WERI-Rb-1 (cell line): ENCODE data around the gene SPRTN.

ENCODE experiments used
- DNase-seq: peaks from one replicate; pipeline ENCODE4 v3.0.0-alpha.2; 2020
- H3K27ac ChIP-seq: fragments of 250-450 bp; sonication (Bioruptor Pico); 2 replicates; pipeline ENCODE4 v1.5.1; 2020; ENCODE audit warnings: mild to moderate bottlenecking, moderate library complexity
- H3K27me3 ChIP-seq: fragments of 250-450 bp; sonication (Bioruptor Pico); 2 replicates; pipeline ENCODE4 v1.5.1; 2021; ENCODE audit warnings: mild to moderate bottlenecking, low read depth, moderate library complexity; ENCODE audit not compliant: insufficient read depth, severe bottlenecking
- H3K36me3 ChIP-seq: fragments of 250-450 bp; sonication (Bioruptor Pico); 2 replicates; pipeline ENCODE4 v1.5.1; 2020; ENCODE audit warnings: mild to moderate bottlenecking, moderate library complexity
- H3K4me3 ChIP-seq: 2 replicates; pipeline ENCODE4 v1.5.1; 2011; ENCODE audit warnings: low read depth, mild to moderate bottlenecking, control low read depth, low read length
- H3K9me3 ChIP-seq: fragments of 250-450 bp; sonication (Bioruptor Pico); 2 replicates; pipeline ENCODE4 v1.5.1; 2021; ENCODE audit warnings: mild to moderate bottlenecking, moderate library complexity; ENCODE audit not compliant: severe bottlenecking
- CTCF ChIP-seq: IDR thresholded peaks from 2 replicates; pipeline ENCODE4 v1.5.1; 2011; ENCODE audit warnings: low read depth, mild to moderate bottlenecking, control low read depth, inconsistent platforms, low read length

SPRTN gene

GRCh38 chr1:231312432-231312788 lies 25.7 kb upstream of the SPRTN start:
- no peak overlapping the region for H3K27ac ChIP-seq
- peaks cover 2% of the 10 kb centered on the region for H3K9me3 ChIP-seq
- no peaks in the 10 kb centered on the region for H3K36me3 ChIP-seq
- DNase-seq, result peak; percentile 2
- no peak overlapping the region for H3K4me3 ChIP-seq
- TF ChIP-seq CTCF, result no peak
- H3K27me3 ChIP-seq, result no peaks in the 10 kb centered on the region

- TF ChIP-seq CTCF, result no peak
- peaks cover 5% of the 10 kb centered on the region for H3K9me3 ChIP-seq
- DNase-seq, result peak; percentile 2
- no peaks in the 10 kb centered on the region for H3K27me3 ChIP-seq
- H3K4me3 ChIP-seq, result no peak overlapping the region
- H3K27ac ChIP-seq, result no peak overlapping the region
- H3K36me3 ChIP-seq, result no peaks in the 10 kb centered on the region
Observed at GRCh38 chr1:231313661-231314060, 24.4 kb upstream of the SPRTN start.

GRCh38 chr1:231315887-231316286 lies 22.2 kb upstream of the SPRTN start:
- DNase-seq, result peak; percentile 69
- no peak overlapping the region for H3K27ac ChIP-seq
- peaks cover 5% of the 10 kb centered on the region for H3K9me3 ChIP-seq
- no peak overlapping the region for H3K4me3 ChIP-seq
- H3K36me3 ChIP-seq, result no peaks in the 10 kb centered on the region
- H3K27me3 ChIP-seq, result no peaks in the 10 kb centered on the region
- TF ChIP-seq CTCF, result peak; percentile 85

- Histone ChIP-seq H3K9me3 (peaks cover 5% of the 10 kb centered on the region), H3K4me3 (no peak overlapping the region), H3K27me3 (no peaks in the 10 kb centered on the region), H3K27ac (no peak overlapping the region), H3K36me3 (no peaks in the 10 kb centered on the region)
- peak; percentile 5 for DNase-seq
- no peak for TF ChIP-seq CTCF
Observed at GRCh38 chr1:231317306-231318014, 20.6 kb upstream of the SPRTN start.

- Histone ChIP-seq H3K4me3 (no peak overlapping the region), H3K9me3 (peaks cover 5% of the 10 kb centered on the region), H3K27me3 (no peaks in the 10 kb centered on the region), H3K36me3 (no peaks in the 10 kb centered on the region), H3K27ac (no peak overlapping the region)
- no peak for TF ChIP-seq CTCF
- no peak for DNase-seq
Observed at GRCh38 chr1:231318015-231318355, 20.1 kb upstream of the SPRTN start.

GRCh38 chr1:231318568-231318967 lies 19.5 kb upstream of the SPRTN start:
- Histone ChIP-seq H3K27ac (no peak overlapping the region), H3K36me3 (no peaks in the 10 kb centered on the region), H3K9me3 (peaks cover 5% of the 10 kb centered on the region), H3K27me3 (no peaks in the 10 kb centered on the region), H3K4me3 (no peak overlapping the region)
- TF ChIP-seq CTCF, result no peak
- peak; percentile 3 for DNase-seq
